GM12878 (cell line): Measurements from ENCODE around the gene BICD1. TPM values are rescaled to one million over a fixed set of nuclear protein-coding genes. Genes with fewer than 3 reads are reported as not detected.

ENCODE experiments used
- ATAC-seq: fragments of 200-7000 bp; cut with Tn5 transposase; 3 replicates; pipeline ENCODE4 v1.9.1; 2020; ENCODE audit warnings: mild to moderate bottlenecking, moderate library complexity
- BruUV-seq: library from RNA; stranded (reverse); fragments of 400-500 nt; replicated peaks from 2 replicates; lab custom pipeline; 2021; lab: Mats Ljungman, UMichigan
- CTCF ChIA-PET: fragments of 300-600 bp; sonication (Branson Sonifier 250); formaldehyde crosslinking; extraction: SDS; loops from one replicate; lab custom pipeline; 2021; ENCODE audit warnings: inconsistent platforms; lab: Yijun Ruan, JAX
- POLR2A ChIA-PET: fragments of 350-600 bp; formaldehyde crosslinking; extraction: SDS; loops from one replicate; lab custom pipeline; 2021; ENCODE audit warnings: inconsistent platforms; lab: Charles Lee
- RAD21 ChIA-PET: fragments of 300-600 bp; sonication (Branson Sonifier 250); formaldehyde crosslinking; loops from one replicate; lab custom pipeline; 2023; ENCODE audit warnings: antibody characterized with exemption; ENCODE audit not compliant: unreplicated experiment; lab: Charles Lee
- SMC1A ChIA-PET: fragments of 300-600 bp; sonication (Branson Sonifier 250); formaldehyde crosslinking; loops from one replicate; lab custom pipeline; 2023; ENCODE audit not compliant: unreplicated experiment, uncharacterized antibody; lab: Charles Lee
- DNase-seq: peaks from one replicate; pipeline ENCODE4 v3.0.0-alpha.2; 2011; ENCODE audit warnings: low read depth, low spot score
- FAIRE-seq: peaks from 3 replicates; lab custom pipeline; 2011; peaks lifted over from hg19 to GRCh38; lab: Jason Lieb, UNC
- H2AFZ ChIP-seq: 2 replicates; pipeline ENCODE4 v1.6.0; 2011; ENCODE audit warnings: low read depth, low read length, control low read depth; ENCODE audit not compliant: control insufficient read depth
- H3K27ac ChIP-seq: 2 replicates; pipeline ENCODE4 v1.5.1; 2011; ENCODE audit warnings: control low read depth; ENCODE audit not compliant: control insufficient read depth, insufficient read depth
- H3K27me3 ChIP-seq, 2 experiments: replicated peaks in 1 of 2; 2 replicates each; pipeline versions ENCODE4 v1.6.0 to v1.6.1; 2011; ENCODE audit warnings: low read length in 1 of 2; ENCODE audit not compliant: control insufficient read depth in 2 of 2, insufficient read depth in 2 of 2
- H3K36me3 ChIP-seq, 2 experiments: 2 replicates each; pipeline ENCODE4 v1.5.1; 2011; ENCODE audit warnings: low read length in 1 of 2; ENCODE audit not compliant: control insufficient read depth in 2 of 2, insufficient read depth in 2 of 2
- H3K4me1 ChIP-seq: 2 replicates; pipeline ENCODE4 v1.6.1; 2011; ENCODE audit warnings: mild to moderate bottlenecking, low read length, moderate library complexity, mixed read lengths; ENCODE audit not compliant: control insufficient read depth, insufficient read depth
- H3K4me2 ChIP-seq: 2 replicates; pipeline ENCODE4 v1.6.0; 2011; ENCODE audit warnings: control low read depth; ENCODE audit not compliant: control insufficient read depth, insufficient read depth
- H3K4me3 ChIP-seq: fragments of 200-600 bp; sonication (generic); 2 replicates; pipeline ENCODE4 v1.5.1; 2016
- H3K79me2 ChIP-seq: 2 replicates; pipeline ENCODE4 v1.6.0; 2011; ENCODE audit warnings: low read length; ENCODE audit not compliant: control insufficient read depth, insufficient read depth
- H3K9ac ChIP-seq: 2 replicates; pipeline ENCODE4 v1.8.0; 2011; ENCODE audit warnings: low read length, control low read depth, mixed read lengths; ENCODE audit not compliant: control insufficient read depth, insufficient read depth
- H3K9me3 ChIP-seq: replicated peaks from 3 replicates; pipeline ENCODE4 v1.5.1; 2011; ENCODE audit warnings: mild to moderate bottlenecking, low read length; ENCODE audit not compliant: control insufficient read depth, insufficient read depth
- H4K20me1 ChIP-seq: 2 replicates; pipeline ENCODE4 v1.6.0; 2011; ENCODE audit not compliant: control insufficient read depth, insufficient read depth
- BCL11A ChIP-seq: IDR thresholded peaks from 2 replicates; pipeline ENCODE4 v1.6.1; 2011; ENCODE audit warnings: low read depth, low read length
- BHLHE40 ChIP-seq, 2 experiments: fragments of 450-650 bp in 1 of 2; IDR thresholded peaks; 2 replicates each; pipeline ENCODE4 v1.6.1; 2011 to 2017; ENCODE audit warnings: low read depth in 2 of 2, borderline replicate concordance in 1 of 2, improper control_type of control experiment in 1 of 2, low read length in 1 of 2, mild to moderate bottlenecking in 1 of 2
- ZBTB40 ChIP-seq: fragments of 450-650 bp; IDR thresholded peaks from 2 replicates; pipeline ENCODE4 v1.6.1; 2016; ENCODE audit warnings: mild to moderate bottlenecking, moderate library complexity, borderline replicate concordance
- WGBS: methylation state at CpG from one replicate; pipeline ENCODE4 v1.1.6; 2016; ENCODE audit warnings: low lambda C conversion rate; ENCODE audit not compliant: insufficient replicate concordance, insufficient coverage; ENCODE audit errors: missing lambda C conversion rate; 5-methylcytosine and 5-hydroxymethylcytosine counted together
- in situ Hi-C: fragments of 300-500 bp; cut with MboI; formaldehyde crosslinking; loops from 9 replicates; pipeline ENCODE4 v1.14.3; 2018; ENCODE audit warnings: mixed read lengths
- intact Hi-C: fragments of 100-400 bp; cut with micrococcal nuclease; formaldehyde crosslinking; loops from one replicate; pipeline ENCODE4 v1.14.2; 2022; ENCODE audit not compliant: unreplicated experiment
- polyA plus RNA-seq, 11 experiments: library from polyadenylated mRNA; depleted of rRNA in 4 of 11; unstranded in 6 of 11; stranded (reverse) in 5 of 11; fragments of >200 nt; fragmentation: Nextera tagmentation in 4 of 11; fragmentation: Illumina TruSeq in 1 of 11; extraction: Ambion mirVana in 4 of 11; extraction: Trizol in 1 of 11; gene quantifications; 1 replicate in 1 of 11; 2 replicates in 10 of 11; pipeline versions ENCODE4 v1.2.1 to v1.2.3, GENCODE V29; 2011 to 2016; ENCODE audit warnings: inconsistent platforms in 2 of 11, missing spikeins in 2 of 11, low read depth in 1 of 11
- total RNA-seq, 4 experiments: library from RNA; depleted of rRNA in 3 of 4; stranded (reverse); fragments of >200 nt in 3 of 4; fragmentation: Illumina TruSeq in 1 of 4; extraction: Trizol in 1 of 4; gene quantifications; 2 replicates each; pipeline versions ENCODE4 v1.2.1 to v1.2.3, GENCODE V29; 2013 to 2021
- TF ChIP-seq, protein P1 (sequence below): fragments of 450-650 bp; IDR thresholded peaks from 2 replicates; pipeline ENCODE4 v1.6.1; 2017; ENCODE audit warnings: mild to moderate bottlenecking, moderate library complexity

BICD1 gene
- total and polyA plus RNA-seq, 10 of the 15 experiments (the other 5 are each of a cell fraction or from before 2014, with no cell fraction given) = 4.7 to 32.5 (median 14.4) TPM

- BruUV-seq = no TSS peak
- H3K4me1 ChIP-seq = no peaks in the 10 kb centered on the region
- no peaks in the 10 kb centered on the region for H3K27me3 ChIP-seq
- FAIRE-seq (no peak), DNase-seq (no peak), ATAC-seq (no peak)
- H4K20me1 ChIP-seq = no peaks in the 10 kb centered on the region
- H2AFZ ChIP-seq = no peak overlapping the region
- ChIA-PET SMC1A (interaction anchor here (0.9 to 2.3 kb wide), 2 partner anchors 9 to 502 kb away, joined by 3 to 13 read pairs; no protein-coding TSS in a partner anchor), RAD21 (interaction anchor here (0.5 kb wide), 1 partner anchor 35 kb away, joined by 4 read pairs; no protein-coding TSS in a partner anchor), CTCF (interaction anchor here (1.2 kb wide), 1 partner anchor 15 kb away, joined by 3 read pairs; no protein-coding TSS in a partner anchor), POLR2A (interaction anchor here (0.5 to 1.1 kb wide), 2 partner anchors 8 to 40 kb away, joined by 3 read pairs; no protein-coding TSS in a partner anchor)
- no peaks in the 10 kb centered on the region for H3K9me3 ChIP-seq
- no peak overlapping the region for H3K27ac ChIP-seq
- no peak overlapping the region for H3K4me3 ChIP-seq
- H3K9ac ChIP-seq = no peak overlapping the region
- no peak overlapping the region for H3K4me2 ChIP-seq
- intact Hi-C loops (no loop called here), in situ Hi-C loops (no loop called here)
- 100% methylated on average over 3 of the region's 3 CpGs for WGBS
- no peaks in the 10 kb centered on the region for H3K79me2 ChIP-seq
- TF ChIP-seq, protein P1, sequence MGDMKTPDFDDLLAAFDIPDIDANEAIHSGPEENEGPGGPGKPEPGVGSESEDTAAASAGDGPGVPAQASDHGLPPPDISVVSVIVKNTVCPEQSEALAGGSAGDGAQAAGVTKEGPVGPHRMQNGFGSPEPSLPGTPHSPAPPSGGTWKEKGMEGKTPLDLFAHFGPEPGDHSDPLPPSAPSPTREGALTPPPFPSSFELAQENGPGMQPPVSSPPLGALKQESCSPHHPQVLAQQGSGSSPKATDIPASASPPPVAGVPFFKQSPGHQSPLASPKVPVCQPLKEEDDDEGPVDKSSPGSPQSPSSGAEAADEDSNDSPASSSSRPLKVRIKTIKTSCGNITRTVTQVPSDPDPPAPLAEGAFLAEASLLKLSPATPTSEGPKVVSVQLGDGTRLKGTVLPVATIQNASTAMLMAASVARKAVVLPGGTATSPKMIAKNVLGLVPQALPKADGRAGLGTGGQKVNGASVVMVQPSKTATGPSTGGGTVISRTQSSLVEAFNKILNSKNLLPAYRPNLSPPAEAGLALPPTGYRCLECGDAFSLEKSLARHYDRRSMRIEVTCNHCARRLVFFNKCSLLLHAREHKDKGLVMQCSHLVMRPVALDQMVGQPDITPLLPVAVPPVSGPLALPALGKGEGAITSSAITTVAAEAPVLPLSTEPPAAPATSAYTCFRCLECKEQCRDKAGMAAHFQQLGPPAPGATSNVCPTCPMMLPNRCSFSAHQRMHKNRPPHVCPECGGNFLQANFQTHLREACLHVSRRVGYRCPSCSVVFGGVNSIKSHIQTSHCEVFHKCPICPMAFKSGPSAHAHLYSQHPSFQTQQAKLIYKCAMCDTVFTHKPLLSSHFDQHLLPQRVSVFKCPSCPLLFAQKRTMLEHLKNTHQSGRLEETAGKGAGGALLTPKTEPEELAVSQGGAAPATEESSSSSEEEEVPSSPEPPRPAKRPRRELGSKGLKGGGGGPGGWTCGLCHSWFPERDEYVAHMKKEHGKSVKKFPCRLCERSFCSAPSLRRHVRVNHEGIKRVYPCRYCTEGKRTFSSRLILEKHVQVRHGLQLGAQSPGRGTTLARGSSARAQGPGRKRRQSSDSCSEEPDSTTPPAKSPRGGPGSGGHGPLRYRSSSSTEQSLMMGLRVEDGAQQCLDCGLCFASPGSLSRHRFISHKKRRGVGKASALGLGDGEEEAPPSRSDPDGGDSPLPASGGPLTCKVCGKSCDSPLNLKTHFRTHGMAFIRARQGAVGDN = no peak
- TF ChIP-seq BHLHE40 (IDR thresholded peaks at IDR 0.05; ENCODE audit: borderline replicate concordance in 1 of 2, low read depth in 2 of 2, low read length in 1 of 2) (no peak), ZBTB40 (no peak), BCL11A (no peak)
- H3K36me3 ChIP-seq = peaks cover 0 to 3% of the 10 kb centered on the region in 2 experiments; a peak in 1 of 4 replicates
Measured at GRCh38 chr12:32155041-32155440, 48.4 kb downstream of the BICD1 start.
